ENCODE data around the gene EPS15. TPM values are rescaled to one million over a fixed set of nuclear protein-coding genes. Genes with fewer than 3 reads are reported as not detected.

The EPS15 gene
- total RNA-seq, 1 donor, result 108 TPM

GRCh38 chr1:51320967-51321923 is 197.8 kb downstream of the EPS15 start:
- DNase-seq (ENCODE audit: low read depth), result no peak
- TF ChIP-seq CTCF (IDR thresholded peaks at IDR 0.05; ENCODE audit: insufficient read depth, low read length), result no peak
- H3K4me3 ChIP-seq (ENCODE audit: low read depth, low read length), result no peak overlapping the region

GRCh38 chr1:51317798-51318197 is 201.3 kb downstream of the EPS15 start:
- no peak for TF ChIP-seq CTCF (IDR thresholded peaks at IDR 0.05; ENCODE audit: insufficient read depth, low read length)
- no peak for DNase-seq (ENCODE audit: low read depth)

GRCh38 chr1:51316846-51317120 is 202.3 kb downstream of the EPS15 start:
- TF ChIP-seq CTCF (IDR thresholded peaks at IDR 0.05; ENCODE audit: insufficient read depth, low read length), result no peak
- H3K4me3 ChIP-seq (ENCODE audit: low read depth, low read length), result no peak overlapping the region
- DNase-seq (ENCODE audit: low read depth), result no peak

More at GRCh38 chr1:51317798-51318197, 201.3 kb downstream of the EPS15 start:
- H3K4me3 ChIP-seq (ENCODE audit: low read depth, low read length), result no peak overlapping the region

DNA sequence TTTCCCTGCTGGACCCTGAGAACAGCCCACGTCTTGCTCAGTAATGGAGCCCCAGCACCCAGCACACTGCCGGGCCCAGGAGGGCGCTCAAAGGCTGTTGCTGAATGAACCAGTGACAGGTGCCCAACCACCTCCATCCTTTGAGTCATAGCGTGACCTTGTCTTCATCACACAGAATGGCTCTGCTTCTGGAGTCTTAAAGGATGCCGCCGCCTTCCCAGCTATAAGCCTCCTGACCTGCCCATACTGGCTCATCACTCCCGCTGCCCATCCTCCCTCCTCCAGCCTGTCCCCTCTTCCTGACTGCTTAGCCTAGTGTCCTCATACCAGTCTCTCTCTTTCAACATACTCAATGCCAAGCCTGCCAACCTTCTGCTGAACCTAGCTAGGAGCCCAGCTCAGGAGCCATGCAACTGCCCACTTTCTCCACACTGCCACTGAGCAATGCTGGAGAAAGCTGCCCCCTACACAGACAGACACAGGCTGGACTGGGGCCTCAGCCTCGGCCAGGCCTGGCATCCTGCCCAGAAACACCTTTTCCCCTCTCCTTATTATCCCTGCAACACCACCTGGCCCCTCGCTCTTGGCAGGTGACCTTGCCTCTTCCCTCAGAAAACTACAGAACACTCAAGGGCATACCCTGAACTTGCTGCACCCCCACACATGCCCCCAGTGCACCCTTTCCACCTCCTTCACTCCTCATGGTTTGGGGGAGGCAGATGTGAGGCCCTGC is 202.8 kb downstream of the EPS15 start:
- DNase-seq (ENCODE audit: low read depth), result no peak
- TF ChIP-seq CTCF (IDR thresholded peaks at IDR 0.05; ENCODE audit: insufficient read depth, low read length), result no peak
- no peak overlapping the region for H3K4me3 ChIP-seq (ENCODE audit: low read depth, low read length)

DNA sequence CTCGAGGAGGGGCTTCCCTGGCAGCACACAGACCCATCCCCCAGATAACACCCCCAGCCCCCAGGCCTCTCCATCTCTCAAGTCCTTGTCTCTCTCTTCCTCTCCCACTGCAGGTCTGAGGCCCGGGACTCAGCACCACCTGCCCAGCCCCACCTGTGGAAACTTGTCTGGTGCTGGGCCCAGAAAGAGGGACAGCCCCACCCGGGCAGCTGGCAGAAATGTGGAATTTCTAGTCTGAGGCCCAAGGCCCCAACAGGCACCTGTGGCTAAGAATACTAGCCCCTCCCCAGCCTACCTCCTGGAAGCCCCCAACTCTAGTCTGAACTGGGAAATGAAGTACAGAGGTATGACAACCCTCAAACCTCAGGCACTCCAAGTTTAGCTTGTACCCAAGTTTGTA is 204.1 kb downstream of the EPS15 start:
- DNase-seq (ENCODE audit: low read depth), result no peak
- no peak for TF ChIP-seq CTCF (IDR thresholded peaks at IDR 0.05; ENCODE audit: insufficient read depth, low read length)
- H3K4me3 ChIP-seq (ENCODE audit: low read depth, low read length), result no peak overlapping the region

GRCh38 chr1:51313961-51314777 is 204.9 kb downstream of the EPS15 start:
- TF ChIP-seq CTCF (IDR thresholded peaks at IDR 0.05; ENCODE audit: insufficient read depth, low read length), result no peak
- peak; percentile 84 for DNase-seq (ENCODE audit: low read depth)
- no peak overlapping the region for H3K4me3 ChIP-seq (ENCODE audit: low read depth, low read length)

Measured in fibroblast of the aortic adventitia (primary cell).